ENCODE results near the gene PUM2. TPM values are rescaled to one million over a fixed set of nuclear protein-coding genes. Genes with fewer than 3 reads are reported as not detected.

PUM2 gene
- total and polyA plus RNA-seq, 2 of the 13 experiments (the other 11 are each of a cell fraction or from before 2014, with no cell fraction given): 69.6 to 69.8 TPM

DNA sequence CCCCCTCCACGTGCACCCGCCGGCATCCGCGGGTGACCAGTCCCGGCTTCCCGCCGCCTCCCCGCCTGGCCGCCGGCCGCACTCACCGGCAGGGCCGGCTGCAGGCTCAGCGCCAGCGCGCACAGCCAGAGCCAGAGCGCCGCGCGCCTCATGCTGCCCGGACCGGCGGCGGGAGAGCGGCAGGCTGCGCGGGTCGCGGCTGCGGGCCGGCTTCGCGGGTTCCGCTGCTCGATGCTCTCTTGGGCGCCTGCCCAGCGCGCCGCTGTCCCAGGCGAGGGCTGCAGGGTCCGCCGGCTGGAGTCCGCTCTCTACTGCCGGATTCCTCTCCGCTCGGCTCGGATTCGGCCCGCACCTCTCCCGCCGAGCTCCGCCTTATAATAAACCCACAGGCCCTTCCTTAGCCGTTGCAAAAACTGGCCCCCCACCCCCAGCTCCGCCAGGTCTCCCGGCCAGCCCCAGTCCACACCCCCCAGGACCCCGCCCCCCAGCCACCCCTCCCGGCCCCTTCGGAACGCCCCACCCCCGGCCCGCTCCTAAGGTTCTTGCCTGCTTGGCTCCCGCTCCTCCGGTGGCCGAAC is 125.8 kb downstream of the PUM2 start, which contains the start of gene SDC1 (continued):
- TF ChIP-seq, protein P1, sequence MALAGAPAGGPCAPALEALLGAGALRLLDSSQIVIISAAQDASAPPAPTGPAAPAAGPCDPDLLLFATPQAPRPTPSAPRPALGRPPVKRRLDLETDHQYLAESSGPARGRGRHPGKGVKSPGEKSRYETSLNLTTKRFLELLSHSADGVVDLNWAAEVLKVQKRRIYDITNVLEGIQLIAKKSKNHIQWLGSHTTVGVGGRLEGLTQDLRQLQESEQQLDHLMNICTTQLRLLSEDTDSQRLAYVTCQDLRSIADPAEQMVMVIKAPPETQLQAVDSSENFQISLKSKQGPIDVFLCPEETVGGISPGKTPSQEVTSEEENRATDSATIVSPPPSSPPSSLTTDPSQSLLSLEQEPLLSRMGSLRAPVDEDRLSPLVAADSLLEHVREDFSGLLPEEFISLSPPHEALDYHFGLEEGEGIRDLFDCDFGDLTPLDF (CRISPR knock-in tag; IDR thresholded peaks at IDR 0.05): no peak
- TF ChIP-seq ZSCAN29 (CRISPR knock-in tag; conservative IDR thresholded peaks at IDR 0.05) (0 out of 2 replicates have a peak, but pooled peaks have one; percentile 34), NR2F2 (IDR thresholded peaks at IDR 0.05; ENCODE audit: borderline replicate concordance, low read depth) (no peak), ZNF30 (CRISPR knock-in tag; IDR thresholded peaks at IDR 0.05) (no peak), NFE2 (CRISPR knock-in tag; IDR thresholded peaks at IDR 0.05) (no peak), SMARCC2 (IDR thresholded peaks at IDR 0.05) (no peak), RFXAP (CRISPR knock-in tag; IDR thresholded peaks at IDR 0.05; ENCODE audit: borderline replicate concordance) (0 out of 2 replicates have a peak, but pooled peaks have one; percentile 10), HOXA9 (CRISPR knock-in tag; IDR thresholded peaks at IDR 0.05; ENCODE audit: borderline replicate concordance) (peak; percentile 56), ZNF329 (CRISPR knock-in tag; IDR thresholded peaks at IDR 0.05; ENCODE audit: low read depth) (peak; percentile 62; the same call in 1 of the 2 replicates), RNF2 (conservative IDR thresholded peaks at IDR 0.05; ENCODE audit: low read depth) (peak; percentile 94), ZSCAN12 (CRISPR knock-in tag; IDR thresholded peaks at IDR 0.05) (peak; percentile 50; the same call in 1 of the 2 replicates), ZNF782 (CRISPR knock-in tag; IDR thresholded peaks at IDR 0.05; ENCODE audit: borderline replicate concordance) (no peak; the same call in 1 of the 2 replicates), ZNF235 (CRISPR knock-in tag; IDR thresholded peaks at IDR 0.05; ENCODE audit: borderline replicate concordance) (peak; percentile 27; the same call in 1 of the 2 replicates), ZNF546 (CRISPR knock-in tag; conservative IDR thresholded peaks at IDR 0.05) (no peak), TMF1 (CRISPR knock-in tag; IDR thresholded peaks at IDR 0.05; ENCODE audit: low read depth) (peak; percentile 82; the same call in 1 of the 2 replicates), CENPX (CRISPR knock-in tag; IDR thresholded peaks at IDR 0.05) (no peak), AGO2 (optimal IDR thresholded peaks at IDR 0.05; ENCODE audit: low read depth, low read length) (no peak), CHD2 (IDR thresholded peaks at IDR 0.05; ENCODE audit: low read depth, low read length) (no peak)
- TF ChIP-seq, protein P2, sequence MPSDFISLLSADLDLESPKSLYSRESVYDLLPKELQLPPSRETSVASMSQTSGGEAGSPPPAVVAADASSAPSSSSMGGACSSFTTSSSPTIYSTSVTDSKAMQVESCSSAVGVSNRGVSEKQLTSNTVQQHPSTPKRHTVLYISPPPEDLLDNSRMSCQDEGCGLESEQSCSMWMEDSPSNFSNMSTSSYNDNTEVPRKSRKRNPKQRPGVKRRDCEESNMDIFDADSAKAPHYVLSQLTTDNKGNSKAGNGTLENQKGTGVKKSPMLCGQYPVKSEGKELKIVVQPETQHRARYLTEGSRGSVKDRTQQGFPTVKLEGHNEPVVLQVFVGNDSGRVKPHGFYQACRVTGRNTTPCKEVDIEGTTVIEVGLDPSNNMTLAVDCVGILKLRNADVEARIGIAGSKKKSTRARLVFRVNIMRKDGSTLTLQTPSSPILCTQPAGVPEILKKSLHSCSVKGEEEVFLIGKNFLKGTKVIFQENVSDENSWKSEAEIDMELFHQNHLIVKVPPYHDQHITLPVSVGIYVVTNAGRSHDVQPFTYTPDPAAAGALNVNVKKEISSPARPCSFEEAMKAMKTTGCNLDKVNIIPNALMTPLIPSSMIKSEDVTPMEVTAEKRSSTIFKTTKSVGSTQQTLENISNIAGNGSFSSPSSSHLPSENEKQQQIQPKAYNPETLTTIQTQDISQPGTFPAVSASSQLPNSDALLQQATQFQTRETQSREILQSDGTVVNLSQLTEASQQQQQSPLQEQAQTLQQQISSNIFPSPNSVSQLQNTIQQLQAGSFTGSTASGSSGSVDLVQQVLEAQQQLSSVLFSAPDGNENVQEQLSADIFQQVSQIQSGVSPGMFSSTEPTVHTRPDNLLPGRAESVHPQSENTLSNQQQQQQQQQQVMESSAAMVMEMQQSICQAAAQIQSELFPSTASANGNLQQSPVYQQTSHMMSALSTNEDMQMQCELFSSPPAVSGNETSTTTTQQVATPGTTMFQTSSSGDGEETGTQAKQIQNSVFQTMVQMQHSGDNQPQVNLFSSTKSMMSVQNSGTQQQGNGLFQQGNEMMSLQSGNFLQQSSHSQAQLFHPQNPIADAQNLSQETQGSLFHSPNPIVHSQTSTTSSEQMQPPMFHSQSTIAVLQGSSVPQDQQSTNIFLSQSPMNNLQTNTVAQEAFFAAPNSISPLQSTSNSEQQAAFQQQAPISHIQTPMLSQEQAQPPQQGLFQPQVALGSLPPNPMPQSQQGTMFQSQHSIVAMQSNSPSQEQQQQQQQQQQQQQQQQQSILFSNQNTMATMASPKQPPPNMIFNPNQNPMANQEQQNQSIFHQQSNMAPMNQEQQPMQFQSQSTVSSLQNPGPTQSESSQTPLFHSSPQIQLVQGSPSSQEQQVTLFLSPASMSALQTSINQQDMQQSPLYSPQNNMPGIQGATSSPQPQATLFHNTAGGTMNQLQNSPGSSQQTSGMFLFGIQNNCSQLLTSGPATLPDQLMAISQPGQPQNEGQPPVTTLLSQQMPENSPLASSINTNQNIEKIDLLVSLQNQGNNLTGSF (CRISPR knock-in tag; IDR thresholded peaks at IDR 0.05): peak; percentile 80; the same call in 1 of the 2 replicates
- TF ChIP-seq, protein P3, sequence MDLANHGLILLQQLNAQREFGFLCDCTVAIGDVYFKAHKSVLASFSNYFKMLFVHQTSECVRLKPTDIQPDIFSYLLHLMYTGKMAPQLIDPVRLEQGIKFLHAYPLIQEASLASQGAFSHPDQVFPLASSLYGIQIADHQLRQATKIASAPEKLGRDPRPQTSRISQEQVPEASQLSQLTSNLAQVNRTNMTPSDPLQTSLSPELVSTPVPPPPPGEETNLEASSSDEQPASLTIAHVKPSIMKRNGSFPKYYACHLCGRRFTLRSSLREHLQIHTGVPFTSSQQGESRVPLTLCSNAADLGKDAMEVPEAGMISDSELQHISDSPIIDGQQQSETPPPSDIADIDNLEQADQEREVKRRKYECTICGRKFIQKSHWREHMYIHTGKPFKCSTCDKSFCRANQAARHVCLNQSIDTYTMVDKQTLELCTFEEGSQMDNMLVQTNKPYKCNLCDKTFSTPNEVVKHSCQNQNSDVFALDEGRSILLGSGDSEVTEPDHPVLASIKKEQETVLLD (CRISPR knock-in tag; IDR thresholded peaks at IDR 0.05; ENCODE audit: low read depth): peak; percentile 62; the same call in 1 of the 2 replicates
- TF ChIP-seq, protein P4, sequence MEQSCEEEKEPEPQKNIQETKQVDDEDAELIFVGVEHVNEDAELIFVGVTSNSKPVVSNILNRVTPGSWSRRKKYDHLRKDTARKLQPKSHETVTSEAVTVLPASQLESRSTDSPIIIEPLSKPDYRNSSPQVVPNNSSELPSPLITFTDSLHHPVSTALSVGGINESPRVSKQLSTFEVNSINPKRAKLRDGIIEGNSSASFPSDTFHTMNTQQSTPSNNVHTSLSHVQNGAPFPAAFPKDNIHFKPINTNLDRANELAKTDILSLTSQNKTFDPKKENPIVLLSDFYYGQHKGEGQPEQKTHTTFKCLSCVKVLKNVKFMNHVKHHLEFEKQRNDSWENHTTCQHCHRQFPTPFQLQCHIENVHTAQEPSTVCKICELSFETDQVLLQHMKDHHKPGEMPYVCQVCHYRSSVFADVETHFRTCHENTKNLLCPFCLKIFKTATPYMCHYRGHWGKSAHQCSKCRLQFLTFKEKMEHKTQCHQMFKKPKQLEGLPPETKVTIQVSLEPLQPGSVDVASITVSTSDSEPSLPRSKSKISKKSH (CRISPR knock-in tag; IDR thresholded peaks at IDR 0.05; ENCODE audit: borderline replicate concordance): peak; percentile 76; the same call in 1 of the 2 replicates
